Stimulated activated CD8-positive, alpha-beta memory T cell treated with anti-CD3 and anti-CD28 coated beads, Interleukin-7, amount 100 ng/mL, for 4 hours (primary cell): Measurements from ENCODE around the gene EDIL3.

ENCODE experiments used
- DNase-seq, 2 donors: peaks; one replicate each; pipeline ENCODE4 v3.0.0-alpha.2; 2020; ENCODE audit warnings: low read depth in 2 of 2

Gene EDIL3

DNA sequence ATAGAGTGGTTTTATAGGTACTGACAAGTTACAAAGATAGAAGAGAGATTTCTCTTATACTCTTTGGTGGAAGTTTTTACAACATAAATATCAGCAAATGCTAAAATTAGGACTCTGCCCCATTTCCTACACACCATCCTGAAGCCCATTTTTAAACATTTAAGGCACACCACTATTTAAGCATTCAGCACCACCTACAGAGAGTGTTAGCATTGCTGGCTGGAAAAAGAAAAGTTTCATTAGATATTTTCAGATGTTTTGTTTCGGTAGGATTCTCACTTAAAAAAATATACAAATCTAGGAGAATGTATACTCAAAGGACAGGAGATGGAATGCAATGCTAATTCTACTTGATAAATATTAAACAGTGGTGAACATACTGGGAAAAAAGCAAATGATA is 471.1 kb downstream of the EDIL3 start:
- DNase-seq = no peak

DNA sequence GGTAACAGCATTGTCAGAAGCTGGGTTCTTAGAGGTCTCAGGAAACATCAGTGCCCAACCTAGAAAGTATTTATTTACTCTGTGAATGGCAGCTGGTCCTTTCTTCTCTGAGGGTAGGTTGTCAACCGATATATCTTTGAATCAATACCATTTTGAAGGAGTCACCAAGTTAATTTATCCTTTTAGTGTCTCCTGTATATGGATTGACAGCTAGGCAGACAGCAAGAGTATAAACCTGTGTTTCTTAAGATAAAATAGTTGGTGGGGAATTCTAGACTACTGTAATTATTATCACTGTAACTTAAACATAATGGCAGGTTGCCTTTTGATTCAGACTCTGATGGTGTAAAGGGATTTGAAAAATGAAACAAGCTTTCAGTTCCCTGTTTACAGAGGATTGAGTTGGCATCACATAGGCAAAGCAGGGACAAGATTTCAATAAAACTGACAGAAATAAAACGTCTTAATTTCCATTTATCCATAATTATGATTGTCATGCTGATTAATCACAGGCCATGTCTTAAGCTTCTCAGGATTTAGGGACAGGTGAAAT is 473.2 kb downstream of the EDIL3 start:
- no peak for DNase-seq

GRCh38 chr5:83900306-83900705 is 484.4 kb downstream of the EDIL3 start:
- no peak for DNase-seq

DNA sequence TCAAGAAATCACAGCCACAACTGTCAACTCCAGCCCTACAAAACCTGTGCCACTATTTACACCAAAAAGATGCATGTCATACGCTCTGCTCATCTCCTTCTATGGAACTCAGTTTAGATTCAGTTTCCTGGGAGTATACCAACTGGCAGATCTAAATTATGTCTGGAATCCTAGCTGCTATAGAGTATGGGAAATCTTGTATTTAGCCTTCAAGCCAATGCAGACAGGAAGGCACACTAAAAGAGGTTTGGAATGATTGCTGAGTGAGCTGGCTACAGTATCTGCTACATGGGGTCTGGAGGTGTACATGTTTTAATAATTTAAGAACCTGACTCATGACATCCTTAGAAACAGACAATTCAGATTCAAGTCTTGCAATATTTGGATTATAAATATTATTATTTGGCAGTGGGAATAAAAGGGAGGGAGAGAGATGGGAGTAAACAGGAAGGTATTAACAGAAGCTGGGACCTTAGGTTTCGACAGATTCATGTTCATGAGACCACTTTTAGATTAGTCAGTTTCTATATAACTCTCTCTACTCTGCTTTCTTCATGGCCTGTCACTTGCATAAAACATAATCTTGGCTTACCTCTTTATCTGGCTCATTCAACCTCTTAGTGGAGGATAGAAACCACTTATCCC is 485.2 kb downstream of the EDIL3 start:
- no peak for DNase-seq

GRCh38 chr5:83895860-83896259 is 488.8 kb downstream of the EDIL3 start:
- DNase-seq = no peak

DNA sequence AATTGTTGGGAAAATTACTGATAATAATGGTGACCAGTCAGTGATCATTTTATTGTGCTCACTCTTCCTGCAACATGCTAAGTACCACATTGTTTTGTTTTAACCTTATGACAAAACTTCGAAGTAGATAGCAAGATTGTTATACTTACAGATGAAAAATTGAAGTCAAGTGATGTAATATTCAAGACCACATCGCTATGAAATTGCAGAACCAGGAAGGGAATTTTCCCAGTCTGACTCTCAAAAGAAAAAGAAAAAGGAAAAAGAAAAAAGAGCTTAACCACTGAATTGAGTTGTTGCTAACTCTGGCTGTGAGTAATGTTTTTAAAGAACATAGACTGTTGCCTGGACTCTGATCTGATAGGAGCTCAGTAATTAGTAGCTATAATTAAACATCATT is 493.4 kb downstream of the EDIL3 start:
- DNase-seq = no peak
